HEK293 (cell line): ENCODE measurements around the gene FBXO40.

Experiments used
- CTCF ChIA-PET: fragments of 350-600 bp; formaldehyde crosslinking; extraction: SDS; loops from one replicate; lab custom pipeline; 2021; ENCODE audit warnings: antibody characterized with exemption; lab: Yijun Ruan, JAX
- POLR2A ChIA-PET: fragments of 300-600 bp; formaldehyde crosslinking; extraction: SDS; loops from one replicate; lab custom pipeline; 2020; ENCODE audit warnings: antibody characterized with exemption, inconsistent platforms; lab: Yijun Ruan, JAX
- H3K27ac ChIP-seq: fragments of 200-500 bp; sonication (Bioruptor generic); 2 replicates; pipeline ENCODE4 v1.5.1; 2014; ENCODE audit warnings: low read depth, low read length, control low read depth, inconsistent platforms; ENCODE audit errors: extremely low read depth
- H3K36me3 ChIP-seq, 2 experiments: fragments of 200-500 bp in 1 of 2; sonication (Bioruptor generic) in 1 of 2; 1 replicate in 1 of 2; 2 replicates in 1 of 2; pipeline ENCODE4 v1.5.1; 2014 to 2017; ENCODE audit warnings: inconsistent platforms in 2 of 2, low read length in 2 of 2; ENCODE audit not compliant: control insufficient read depth in 2 of 2, insufficient read depth in 1 of 2
- H3K4me1 ChIP-seq: fragments of 200-500 bp; sonication (Bioruptor generic); 2 replicates; pipeline ENCODE4 v1.5.1; 2014; ENCODE audit warnings: mild to moderate bottlenecking, low read length, inconsistent platforms; ENCODE audit not compliant: control insufficient read depth, insufficient read depth
- H3K4me3 ChIP-seq: 2 replicates; pipeline ENCODE4 v1.5.1; 2011; ENCODE audit warnings: low read depth, mild to moderate bottlenecking, control low read depth, low read length, moderate library complexity
- H3K9me3 ChIP-seq: fragments of 200-500 bp; sonication (Bioruptor generic); 2 replicates; pipeline ENCODE4 v1.5.1; 2014; ENCODE audit warnings: low read depth, low read length, inconsistent platforms; ENCODE audit not compliant: control insufficient read depth, insufficient read depth
- REST ChIP-seq: fragments of 450-650 bp; formaldehyde crosslinking; IDR thresholded peaks from 2 replicates; pipeline ENCODE4 v1.5.1; 2016; ENCODE audit warnings: missing biosample characterization, missing genetic modification characterization
- ZBTB1 ChIP-seq: fragments of 450-650 bp; formaldehyde crosslinking; IDR thresholded peaks from 2 replicates; pipeline ENCODE4 v1.5.1; 2016; ENCODE audit warnings: missing biosample characterization, missing genetic modification characterization
- ZBTB21 ChIP-seq: fragments of 450-650 bp; formaldehyde crosslinking; IDR thresholded peaks from 2 replicates; pipeline ENCODE4 v1.5.1; 2017; ENCODE audit warnings: missing biosample characterization, missing genetic modification characterization
- ZBTB7A ChIP-seq: fragments of 450-650 bp; formaldehyde crosslinking; IDR thresholded peaks from 2 replicates; pipeline ENCODE4 v1.5.1; 2016; ENCODE audit warnings: low read depth, missing biosample characterization, missing genetic modification characterization
- ZBTB8A ChIP-seq: fragments of 450-650 bp; formaldehyde crosslinking; IDR thresholded peaks from 2 replicates; pipeline ENCODE4 v1.5.1; 2016; ENCODE audit warnings: missing biosample characterization, missing genetic modification characterization
- ZFHX2 ChIP-seq: fragments of 450-650 bp; formaldehyde crosslinking; conservative IDR thresholded peaks from 2 replicates; pipeline ENCODE4 v1.5.1; 2016; ENCODE audit warnings: missing biosample characterization, missing genetic modification characterization
- ZNF112 ChIP-seq: fragments of 450-650 bp; formaldehyde crosslinking; IDR thresholded peaks from 2 replicates; pipeline ENCODE4 v1.5.0; 2017; ENCODE audit warnings: missing biosample characterization, missing genetic modification characterization
- ZNF140 ChIP-seq: fragments of 450-650 bp; formaldehyde crosslinking; IDR thresholded peaks from 2 replicates; pipeline ENCODE4 v1.5.1; 2016; ENCODE audit warnings: missing biosample characterization, missing genetic modification characterization
- ZNF239 ChIP-seq: fragments of 450-650 bp; formaldehyde crosslinking; IDR thresholded peaks from 2 replicates; pipeline ENCODE4 v1.5.1; 2016; ENCODE audit warnings: missing biosample characterization, missing genetic modification characterization
- ZNF266 ChIP-seq: fragments of 450-650 bp; formaldehyde crosslinking; IDR thresholded peaks from 2 replicates; pipeline ENCODE4 v1.5.1; 2016; ENCODE audit warnings: missing biosample characterization, missing genetic modification characterization, low read depth
- ZNF394 ChIP-seq: fragments of 450-650 bp; formaldehyde crosslinking; IDR thresholded peaks from 2 replicates; pipeline ENCODE4 v1.5.1; 2016; ENCODE audit warnings: missing biosample characterization, missing genetic modification characterization, mild to moderate bottlenecking, moderate library complexity, borderline replicate concordance
- ZNF426 ChIP-seq: fragments of 450-650 bp; formaldehyde crosslinking; IDR thresholded peaks from 2 replicates; pipeline ENCODE4 v1.5.1; 2017; ENCODE audit warnings: missing biosample characterization, missing genetic modification characterization, mild to moderate bottlenecking, inconsistent platforms, moderate library complexity
- ZNF555 ChIP-seq: fragments of 450-650 bp; formaldehyde crosslinking; conservative IDR thresholded peaks from 2 replicates; pipeline ENCODE4 v1.5.1; 2017; ENCODE audit warnings: missing biosample characterization, mild to moderate bottlenecking, missing genetic modification characterization, inconsistent platforms
- ZNF629 ChIP-seq: fragments of 450-650 bp; formaldehyde crosslinking; IDR thresholded peaks from 2 replicates; pipeline ENCODE4 v1.5.1; 2017; ENCODE audit warnings: missing biosample characterization, missing genetic modification characterization
- ZNF654 ChIP-seq: fragments of 450-650 bp; formaldehyde crosslinking; IDR thresholded peaks from 2 replicates; pipeline ENCODE4 v1.5.1; 2016; ENCODE audit warnings: low read depth, missing biosample characterization, missing genetic modification characterization
- ZNF664 ChIP-seq: fragments of 450-650 bp; formaldehyde crosslinking; IDR thresholded peaks from 2 replicates; pipeline ENCODE4 v1.5.1; 2016; ENCODE audit warnings: missing biosample characterization, missing genetic modification characterization
- ZNF701 ChIP-seq: fragments of 450-650 bp; formaldehyde crosslinking; IDR thresholded peaks from 2 replicates; pipeline ENCODE4 v1.5.1; 2016; ENCODE audit warnings: missing biosample characterization, missing genetic modification characterization
- ZNF843 ChIP-seq: fragments of 450-650 bp; formaldehyde crosslinking; IDR thresholded peaks from 2 replicates; pipeline ENCODE4 v1.5.1; 2016; ENCODE audit warnings: missing biosample characterization, missing genetic modification characterization
- ZSCAN16 ChIP-seq: fragments of 450-650 bp; formaldehyde crosslinking; IDR thresholded peaks from 2 replicates; pipeline ENCODE4 v1.5.1; 2016; ENCODE audit warnings: missing biosample characterization, missing genetic modification characterization
- TF ChIP-seq, protein P1 (sequence below): fragments of 450-650 bp; formaldehyde crosslinking; conservative IDR thresholded peaks from 2 replicates; pipeline ENCODE4 v1.5.1; 2016; ENCODE audit warnings: low read depth, missing biosample characterization, missing genetic modification characterization

The FBXO40 gene

DNA sequence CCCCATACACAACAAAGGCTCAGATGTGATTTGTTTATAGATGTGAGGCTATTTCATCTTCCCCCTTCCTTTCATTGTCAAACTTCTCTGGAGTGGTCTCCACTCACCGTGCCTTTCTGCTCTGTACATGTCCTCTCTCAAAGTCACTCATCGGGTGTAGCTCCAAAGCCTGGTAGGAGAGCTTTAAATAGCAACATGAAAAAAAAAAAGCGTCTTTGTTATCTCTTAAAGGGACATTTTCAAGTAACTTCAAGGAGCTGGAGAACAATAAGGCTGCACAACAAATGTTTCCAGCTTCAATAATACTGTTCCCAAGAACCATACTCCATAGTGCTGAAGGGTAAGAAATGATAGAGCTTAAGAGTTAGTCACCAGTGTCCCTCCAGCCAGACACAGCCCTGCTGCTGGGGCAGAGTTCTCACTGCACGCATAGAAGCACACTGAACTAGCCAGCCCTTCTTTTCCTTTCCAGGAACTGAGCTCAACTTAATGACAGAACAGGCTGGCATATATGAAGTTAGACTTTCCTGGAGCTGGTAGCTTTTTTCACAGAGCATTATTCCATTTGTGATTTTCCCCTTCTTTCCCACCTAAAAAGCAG, 8.1 kb downstream of the FBXO40 start:
- Histone ChIP-seq H3K27ac (no peak overlapping the region), H3K36me3 (no peaks in the 10 kb centered on the region)
- CTCF ChIA-PET, result interaction anchor here (0.5 kb wide), 1 partner anchor 25 kb away, joined by 3 read pairs; no protein-coding TSS in a partner anchor
- TF ChIP-seq ZNF394 (tag by site-specific recombination) (no peak), ZNF664 (tag by site-specific recombination) (no peak), ZNF701 (tag by site-specific recombination) (no peak), REST (no peak), ZNF140 (no peak), ZNF239 (no peak), ZBTB21 (tag by site-specific recombination) (no peak), ZBTB7A (tag by site-specific recombination) (no peak), ZNF266 (tag by site-specific recombination) (no peak), ZSCAN16 (no peak), ZBTB1 (tag by site-specific recombination) (no peak), ZFHX2 (tag by site-specific recombination) (no peak), ZNF843 (tag by site-specific recombination) (no peak), ZNF555 (no peak)
- TF ChIP-seq, all 188 proteins: peak for 0
- no peaks in the 10 kb centered on the region for H3K9me3 ChIP-seq
- H3K4me1 ChIP-seq, result no peaks in the 10 kb centered on the region
- no peak overlapping the region for H3K4me3 ChIP-seq
- POLR2A ChIA-PET, result no interaction called here

DNA sequence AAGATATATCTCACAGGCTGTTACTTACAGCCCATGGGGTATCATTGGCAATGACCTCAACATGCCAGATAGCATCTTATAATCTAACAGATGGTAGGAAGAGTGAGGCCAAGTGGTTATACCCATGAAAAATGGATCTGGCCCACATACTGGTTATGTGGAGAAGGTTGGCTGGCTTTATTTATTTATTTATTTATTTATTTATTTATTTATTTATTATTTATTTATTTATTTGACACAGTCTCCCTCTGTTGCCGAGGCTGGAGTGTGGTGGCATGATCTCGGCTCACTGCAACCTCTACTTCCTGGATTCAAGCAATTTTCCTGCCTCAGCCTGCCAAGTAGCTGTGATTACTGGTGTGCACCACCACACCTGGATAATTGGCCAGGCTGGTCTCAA, 11.6 kb downstream of the FBXO40 start:
- no peaks in the 10 kb centered on the region for H3K4me1 ChIP-seq
- ChIA-PET CTCF (no interaction called here), POLR2A (no interaction called here)
- no peaks in the 10 kb centered on the region for H3K36me3 ChIP-seq
- H3K4me3 ChIP-seq, result no peak overlapping the region
- no peaks in the 10 kb centered on the region for H3K9me3 ChIP-seq
- H3K27ac ChIP-seq, result no peak overlapping the region
- TF ChIP-seq ZNF654 (tag by site-specific recombination) (peak; percentile 10; the same call in 1 of the 2 replicates), ZNF394 (tag by site-specific recombination) (peak; percentile 58; the same call in 1 of the 2 replicates), ZNF112 (no peak), ZNF629 (tag by site-specific recombination) (no peak), ZBTB8A (tag by site-specific recombination) (0 out of 2 replicates have a peak, but pooled peaks have one; percentile 24), ZNF555 (peak; percentile 30), ZNF426 (peak; percentile 44)
- TF ChIP-seq, protein P1, sequence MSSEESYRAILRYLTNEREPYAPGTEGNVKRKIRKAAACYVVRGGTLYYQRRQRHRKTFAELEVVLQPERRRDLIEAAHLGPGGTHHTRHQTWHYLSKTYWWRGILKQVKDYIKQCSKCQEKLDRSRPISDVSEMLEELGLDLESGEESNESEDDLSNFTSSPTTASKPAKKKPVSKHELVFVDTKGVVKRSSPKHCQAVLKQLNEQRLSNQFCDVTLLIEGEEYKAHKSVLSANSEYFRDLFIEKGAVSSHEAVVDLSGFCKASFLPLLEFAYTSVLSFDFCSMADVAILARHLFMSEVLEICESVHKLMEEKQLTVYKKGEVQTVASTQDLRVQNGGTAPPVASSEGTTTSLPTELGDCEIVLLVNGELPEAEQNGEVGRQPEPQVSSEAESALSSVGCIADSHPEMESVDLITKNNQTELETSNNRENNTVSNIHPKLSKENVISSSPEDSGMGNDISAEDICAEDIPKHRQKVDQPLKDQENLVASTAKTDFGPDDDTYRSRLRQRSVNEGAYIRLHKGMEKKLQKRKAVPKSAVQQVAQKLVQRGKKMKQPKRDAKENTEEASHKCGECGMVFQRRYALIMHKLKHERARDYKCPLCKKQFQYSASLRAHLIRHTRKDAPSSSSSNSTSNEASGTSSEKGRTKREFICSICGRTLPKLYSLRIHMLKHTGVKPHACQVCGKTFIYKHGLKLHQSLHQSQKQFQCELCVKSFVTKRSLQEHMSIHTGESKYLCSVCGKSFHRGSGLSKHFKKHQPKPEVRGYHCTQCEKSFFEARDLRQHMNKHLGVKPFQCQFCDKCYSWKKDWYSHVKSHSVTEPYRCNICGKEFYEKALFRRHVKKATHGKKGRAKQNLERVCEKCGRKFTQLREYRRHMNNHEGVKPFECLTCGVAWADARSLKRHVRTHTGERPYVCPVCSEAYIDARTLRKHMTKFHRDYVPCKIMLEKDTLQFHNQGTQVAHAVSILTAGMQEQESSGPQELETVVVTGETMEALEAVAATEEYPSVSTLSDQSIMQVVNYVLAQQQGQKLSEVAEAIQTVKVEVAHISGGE (tag by site-specific recombination), result peak; percentile 45; the same call in 1 of the 2 replicates
